ENCODE results near the gene TOR1AIP2. TPM values are rescaled to one million over a fixed set of nuclear protein-coding genes. Genes with fewer than 3 reads are reported as not detected.

Gene TOR1AIP2
- total RNA-seq, 2 experiments from 2014 or later, result 71.6 to 72.7 TPM

DNA sequence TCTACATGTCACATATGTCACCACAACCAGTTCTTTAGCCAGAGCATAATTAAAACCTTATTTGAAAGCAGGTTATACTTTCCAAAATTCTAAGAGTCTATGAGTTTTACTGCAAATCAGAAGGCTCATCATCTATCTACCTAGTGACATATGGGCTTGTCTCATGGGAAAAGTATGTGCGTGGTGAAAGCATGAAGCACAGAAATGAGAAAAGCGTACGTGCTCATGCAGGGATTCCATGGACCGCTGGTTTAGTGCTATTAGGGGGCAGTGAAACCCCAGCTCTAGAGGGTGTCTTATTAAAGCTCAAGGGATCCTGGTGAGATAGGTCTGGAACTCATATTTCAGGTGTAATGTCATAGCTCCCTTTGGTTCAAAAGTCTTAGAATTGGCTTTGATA, 84.3 kb downstream of the TOR1AIP2 start:
- ChIA-PET POLR2A (no interaction called here), CTCF (no interaction called here)
- Histone ChIP-seq H3K4me3 (ENCODE audit: low read length) (no peak overlapping the region), H3K36me3 (ENCODE audit: insufficient read depth, low read length) (no peaks in the 10 kb centered on the region), H3K27me3 (ENCODE audit: control insufficient read depth in 1 of 2, insufficient read depth in 2 of 2, low read length in 2 of 2) (no peaks in the 10 kb centered on the region), H3K4me1 (ENCODE audit: insufficient read depth, low read length) (no peaks in the 10 kb centered on the region), H3K27ac (ENCODE audit: low read depth in 1 of 2, low read length in 2 of 2) (no peak overlapping the region), H3K9me3 (ENCODE audit: control insufficient read depth in 1 of 2, insufficient read depth in 1 of 2, low read length in 2 of 2) (no peaks in the 10 kb centered on the region)
- peaks cover under 1% of the 10 kb centered on the region for H3K27me3 Mint-ChIP-seq
- DNase-seq, result no peak
- no peak overlapping the region for H3K4me3 Mint-ChIP-seq
- intact Hi-C loops (cut with DNase I, micrococcal nuclease), result no loop called here
- no peaks in the 10 kb centered on the region for H3K4me1 Mint-ChIP-seq (ENCODE audit: low read depth)
- H3K36me3 Mint-ChIP-seq (ENCODE audit: low read depth), result no peaks in the 10 kb centered on the region
- TF ChIP-seq CTCF (IDR thresholded peaks at IDR 0.05), result no peak
- no peak for ATAC-seq (ENCODE audit: poor library complexity)
- H3K9me3 Mint-ChIP-seq, result no peaks in the 10 kb centered on the region
- H3K27ac Mint-ChIP-seq, result no peak overlapping the region

Other genes starting within 250 kb of the TOR1AIP2 start
- gene FAM163A, start 134.5 kb downstream of the TOR1AIP2 start, total RNA-seq, result under 1 TPM; 0.08 to 0.17 TPM
- gene TOR1AIP1, start 4.5 kb upstream of the TOR1AIP2 start, total RNA-seq, result 10 to 100 TPM; 93.8 to 94.4 TPM
- 10 to 100 TPM; 45.5 to 51.4 TPM for gene CEP350, start 77.0 kb upstream of the TOR1AIP2 start, total RNA-seq

Measured in CD4-positive, alpha-beta T cell (primary cell).